ENCODE measurements around the gene ZNF470.

DNA sequence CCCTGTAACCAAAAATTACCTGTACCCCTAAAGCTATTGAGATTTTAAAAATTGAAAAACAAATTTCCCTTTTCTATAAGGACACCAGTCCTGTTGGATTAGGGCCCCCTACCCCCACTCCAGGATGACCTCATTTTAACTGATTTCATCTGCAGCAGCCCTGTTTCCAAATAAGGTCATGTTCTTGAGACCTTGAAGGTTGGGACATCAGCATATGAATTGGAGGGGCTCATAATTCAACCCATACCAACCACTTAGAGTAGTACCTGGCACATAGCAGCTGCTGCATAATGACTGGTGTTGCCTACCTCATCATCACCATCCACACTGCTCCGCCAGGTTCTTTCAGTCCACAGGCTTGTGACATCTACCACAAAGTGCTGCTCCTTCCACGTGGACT is 45.5 kb downstream of the ZNF470 start:
- TF ChIP-seq SOX13 (IDR thresholded peaks at IDR 0.05) (no peak), SOX13 (CRISPR knock-in tag; conservative IDR thresholded peaks at IDR 0.05 in 1 of 2, IDR thresholded peaks at IDR 0.05 in 1 of 2) (no peak), BRCA1 (CRISPR knock-in tag; IDR thresholded peaks at IDR 0.05) (no peak), POLR2AphosphoS5 (IDR thresholded peaks at IDR 0.05; ENCODE audit: low read depth, low read length) (no peak), ERF (CRISPR knock-in tag; IDR thresholded peaks at IDR 0.05) (no peak), RFX3 (CRISPR knock-in tag; IDR thresholded peaks at IDR 0.05) (no peak), EP300 (IDR thresholded peaks at IDR 0.05; ENCODE audit: low read depth in 2 of 2, low read length in 2 of 2) (no peak), EP300 (CRISPR knock-in tag; IDR thresholded peaks at IDR 0.05; ENCODE audit: borderline replicate concordance) (no peak)
- TF ChIP-seq, protein P1, sequence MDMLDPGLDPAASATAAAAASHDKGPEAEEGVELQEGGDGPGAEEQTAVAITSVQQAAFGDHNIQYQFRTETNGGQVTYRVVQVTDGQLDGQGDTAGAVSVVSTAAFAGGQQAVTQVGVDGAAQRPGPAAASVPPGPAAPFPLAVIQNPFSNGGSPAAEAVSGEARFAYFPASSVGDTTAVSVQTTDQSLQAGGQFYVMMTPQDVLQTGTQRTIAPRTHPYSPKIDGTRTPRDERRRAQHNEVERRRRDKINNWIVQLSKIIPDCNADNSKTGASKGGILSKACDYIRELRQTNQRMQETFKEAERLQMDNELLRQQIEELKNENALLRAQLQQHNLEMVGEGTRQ (IDR thresholded peaks at IDR 0.05; ENCODE audit: low read depth, low read length): no peak
- TF ChIP-seq, protein P1 (CRISPR knock-in tag; IDR thresholded peaks at IDR 0.05; ENCODE audit: borderline replicate concordance): no peak
- TF ChIP-seq, protein P2, sequence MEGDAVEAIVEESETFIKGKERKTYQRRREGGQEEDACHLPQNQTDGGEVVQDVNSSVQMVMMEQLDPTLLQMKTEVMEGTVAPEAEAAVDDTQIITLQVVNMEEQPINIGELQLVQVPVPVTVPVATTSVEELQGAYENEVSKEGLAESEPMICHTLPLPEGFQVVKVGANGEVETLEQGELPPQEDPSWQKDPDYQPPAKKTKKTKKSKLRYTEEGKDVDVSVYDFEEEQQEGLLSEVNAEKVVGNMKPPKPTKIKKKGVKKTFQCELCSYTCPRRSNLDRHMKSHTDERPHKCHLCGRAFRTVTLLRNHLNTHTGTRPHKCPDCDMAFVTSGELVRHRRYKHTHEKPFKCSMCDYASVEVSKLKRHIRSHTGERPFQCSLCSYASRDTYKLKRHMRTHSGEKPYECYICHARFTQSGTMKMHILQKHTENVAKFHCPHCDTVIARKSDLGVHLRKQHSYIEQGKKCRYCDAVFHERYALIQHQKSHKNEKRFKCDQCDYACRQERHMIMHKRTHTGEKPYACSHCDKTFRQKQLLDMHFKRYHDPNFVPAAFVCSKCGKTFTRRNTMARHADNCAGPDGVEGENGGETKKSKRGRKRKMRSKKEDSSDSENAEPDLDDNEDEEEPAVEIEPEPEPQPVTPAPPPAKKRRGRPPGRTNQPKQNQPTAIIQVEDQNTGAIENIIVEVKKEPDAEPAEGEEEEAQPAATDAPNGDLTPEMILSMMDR (CRISPR knock-in tag; IDR thresholded peaks at IDR 0.05): no peak
- TF ChIP-seq, protein P3, sequence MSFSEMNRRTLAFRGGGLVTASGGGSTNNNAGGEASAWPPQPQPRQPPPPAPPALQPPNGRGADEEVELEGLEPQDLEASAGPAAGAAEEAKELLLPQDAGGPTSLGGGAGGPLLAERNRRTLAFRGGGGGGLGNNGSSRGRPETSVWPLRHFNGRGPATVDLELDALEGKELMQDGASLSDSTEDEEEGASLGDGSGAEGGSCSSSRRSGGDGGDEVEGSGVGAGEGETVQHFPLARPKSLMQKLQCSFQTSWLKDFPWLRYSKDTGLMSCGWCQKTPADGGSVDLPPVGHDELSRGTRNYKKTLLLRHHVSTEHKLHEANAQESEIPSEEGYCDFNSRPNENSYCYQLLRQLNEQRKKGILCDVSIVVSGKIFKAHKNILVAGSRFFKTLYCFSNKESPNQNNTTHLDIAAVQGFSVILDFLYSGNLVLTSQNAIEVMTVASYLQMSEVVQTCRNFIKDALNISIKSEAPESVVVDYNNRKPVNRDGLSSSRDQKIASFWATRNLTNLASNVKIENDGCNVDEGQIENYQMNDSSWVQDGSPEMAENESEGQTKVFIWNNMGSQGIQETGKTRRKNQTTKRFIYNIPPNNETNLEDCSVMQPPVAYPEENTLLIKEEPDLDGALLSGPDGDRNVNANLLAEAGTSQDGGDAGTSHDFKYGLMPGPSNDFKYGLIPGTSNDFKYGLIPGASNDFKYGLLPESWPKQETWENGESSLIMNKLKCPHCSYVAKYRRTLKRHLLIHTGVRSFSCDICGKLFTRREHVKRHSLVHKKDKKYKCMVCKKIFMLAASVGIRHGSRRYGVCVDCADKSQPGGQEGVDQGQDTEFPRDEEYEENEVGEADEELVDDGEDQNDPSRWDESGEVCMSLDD (CRISPR knock-in tag; IDR thresholded peaks at IDR 0.05; ENCODE audit: borderline replicate concordance): no peak
